HCT116 (cell line): ENCODE measurements around the gene HES5.

Source experiments
- CBX3 ChIP-seq: IDR thresholded peaks from 2 replicates; pipeline ENCODE4 v1.6.1; 2012; ENCODE audit warnings: low read depth
- CEBPB ChIP-seq: IDR thresholded peaks from 2 replicates; pipeline ENCODE4 v1.6.1; 2012; ENCODE audit warnings: low read depth
- EZH2 ChIP-seq: fragments of 200-600 bp; sonication (generic); IDR thresholded peaks from 2 replicates; pipeline ENCODE4 v1.6.1; 2017; ENCODE audit warnings: antibody characterized with exemption, mixed run types
- EZH2phosphoT487 ChIP-seq: fragments of 200-600 bp; IDR thresholded peaks from 2 replicates; pipeline ENCODE4 v1.6.1; 2018; ENCODE audit warnings: antibody characterized with exemption, borderline replicate concordance
- POLR2A ChIP-seq: IDR thresholded peaks from 2 replicates; pipeline ENCODE4 v1.7.0; 2011; ENCODE audit warnings: borderline replicate concordance; ENCODE audit not compliant: insufficient read depth, insufficient read length; ENCODE audit errors: extremely low read depth
- POLR2AphosphoS5 ChIP-seq: IDR thresholded peaks from 2 replicates; pipeline ENCODE4 v1.6.1; 2011; ENCODE audit warnings: mild to moderate bottlenecking, low read depth, low read length, moderate library complexity
- RAD21 ChIP-seq: IDR thresholded peaks from 2 replicates; pipeline ENCODE4 v1.6.1; 2012; ENCODE audit warnings: low read depth, mild to moderate bottlenecking
- REST ChIP-seq: IDR thresholded peaks from 2 replicates; pipeline ENCODE4 v1.6.1; 2012; ENCODE audit warnings: low read depth
- TCF7L2 ChIP-seq: IDR thresholded peaks from 2 replicates; pipeline ENCODE4 v1.7.0; 2011; ENCODE audit warnings: borderline replicate concordance, inconsistent platforms; ENCODE audit not compliant: insufficient read depth, insufficient read length; ENCODE audit errors: extremely low read depth
- ZFX ChIP-seq: fragments of 450-650 bp; IDR thresholded peaks from 2 replicates; pipeline ENCODE4 v1.6.1; 2017
- TF ChIP-seq, protein P1 (sequence below), 3 experiments: fragments of 200-600 bp in 1 of 3; sonication (generic) in 1 of 3; IDR thresholded peaks in 2 of 3; conservative IDR thresholded peaks in 1 of 3; 2 replicates each; pipeline ENCODE4 v1.5.1; 2012 to 2017; ENCODE audit warnings: low read depth in 2 of 3, low read length in 2 of 3, antibody characterized with exemption in 1 of 3, borderline replicate concordance in 1 of 3, control low read depth in 1 of 3, mild to moderate bottlenecking in 1 of 3, mixed read lengths in 1 of 3, mixed run types in 1 of 3, moderate library complexity in 1 of 3; ENCODE audit not compliant: insufficient read depth in 1 of 3

GRCh38 chr1:2496087-2496622, 33.9 kb downstream of the HES5 start:
- TF ChIP-seq POLR2A (no peak), REST (no peak), ZFX (no peak), CBX3 (no peak), EZH2 (no peak), RAD21 (no peak), POLR2AphosphoS5 (no peak), CEBPB (no peak), TCF7L2 (no peak), EZH2phosphoT487 (no peak)
- TF ChIP-seq, protein P1, sequence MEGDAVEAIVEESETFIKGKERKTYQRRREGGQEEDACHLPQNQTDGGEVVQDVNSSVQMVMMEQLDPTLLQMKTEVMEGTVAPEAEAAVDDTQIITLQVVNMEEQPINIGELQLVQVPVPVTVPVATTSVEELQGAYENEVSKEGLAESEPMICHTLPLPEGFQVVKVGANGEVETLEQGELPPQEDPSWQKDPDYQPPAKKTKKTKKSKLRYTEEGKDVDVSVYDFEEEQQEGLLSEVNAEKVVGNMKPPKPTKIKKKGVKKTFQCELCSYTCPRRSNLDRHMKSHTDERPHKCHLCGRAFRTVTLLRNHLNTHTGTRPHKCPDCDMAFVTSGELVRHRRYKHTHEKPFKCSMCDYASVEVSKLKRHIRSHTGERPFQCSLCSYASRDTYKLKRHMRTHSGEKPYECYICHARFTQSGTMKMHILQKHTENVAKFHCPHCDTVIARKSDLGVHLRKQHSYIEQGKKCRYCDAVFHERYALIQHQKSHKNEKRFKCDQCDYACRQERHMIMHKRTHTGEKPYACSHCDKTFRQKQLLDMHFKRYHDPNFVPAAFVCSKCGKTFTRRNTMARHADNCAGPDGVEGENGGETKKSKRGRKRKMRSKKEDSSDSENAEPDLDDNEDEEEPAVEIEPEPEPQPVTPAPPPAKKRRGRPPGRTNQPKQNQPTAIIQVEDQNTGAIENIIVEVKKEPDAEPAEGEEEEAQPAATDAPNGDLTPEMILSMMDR (IDR thresholded peaks at IDR 0.05 in 2 of 3, conservative IDR thresholded peaks at IDR 0.05 in 1 of 3; ENCODE audit: borderline replicate concordance in 1 of 3, insufficient read depth in 1 of 3, low read depth in 2 of 3, low read length in 2 of 3): no peak
